CD8-positive, alpha-beta memory T cell (primary cell): Measurements from ENCODE around the gene PITHD1. TPM values are rescaled to one million over a fixed set of nuclear protein-coding genes. Genes with fewer than 3 reads are reported as not detected.

Source experiments
- CTCF ChIA-PET: fragments of 350-600 bp; sonication (Branson Sonifier 250); formaldehyde crosslinking; loops from one replicate; lab custom pipeline; 2021; ENCODE audit warnings: antibody characterized with exemption; lab: Charles Lee
- POLR2A ChIA-PET: fragments of 350-600 bp; sonication (Branson Sonifier 250); formaldehyde crosslinking; loops from one replicate; lab custom pipeline; 2021; ENCODE audit warnings: antibody characterized with exemption; lab: Charles Lee
- DNase-seq, 5 donors: peaks; one replicate each; pipeline versions ENCODE4 v3.0.0 to v3.0.0-alpha.2; 2020 to 2022; ENCODE audit warnings: mixed read lengths in 1 of 5
- H3K27ac ChIP-seq: one replicate; pipeline ENCODE4 v1.7.0; 2013; ENCODE audit warnings: low read depth, mild to moderate bottlenecking, low read length, moderate library complexity
- H3K27me3 ChIP-seq: 2 replicates; pipeline ENCODE4 v1.7.0; 2013; ENCODE audit warnings: low read length, mild to moderate bottlenecking; ENCODE audit not compliant: insufficient read depth, poor library complexity, severe bottlenecking
- H3K36me3 ChIP-seq: 2 replicates; pipeline ENCODE4 v1.7.0; 2013; ENCODE audit warnings: mild to moderate bottlenecking, low read length, moderate library complexity; ENCODE audit not compliant: insufficient read depth
- H3K4me1 ChIP-seq: 2 replicates; pipeline ENCODE4 v1.7.0; 2013; ENCODE audit warnings: mild to moderate bottlenecking, low read length, moderate library complexity; ENCODE audit not compliant: insufficient read depth
- H3K4me3 ChIP-seq: 2 replicates; pipeline ENCODE4 v1.7.0; 2013; ENCODE audit warnings: mild to moderate bottlenecking, low read length
- H3K9me3 ChIP-seq: 2 replicates; pipeline ENCODE4 v1.7.0; 2013; ENCODE audit warnings: mild to moderate bottlenecking, low read length
- H3K27ac Mint-ChIP-seq, 8 donors: one replicate each; pipeline ENCODE4 v1.8.0; 2020 to 2021; ENCODE audit warnings: mixed read lengths in 8 of 8, mild to moderate bottlenecking in 6 of 8, inconsistent platforms in 3 of 8, moderate library complexity in 3 of 8
- H3K27me3 Mint-ChIP-seq, 2 donors: one replicate each; pipeline ENCODE4 v1.8.0; 2020 to 2021; ENCODE audit warnings: mixed read lengths in 2 of 2, mild to moderate bottlenecking in 1 of 2, moderate library complexity in 1 of 2
- H3K36me3 Mint-ChIP-seq, 3 donors: one replicate each; pipeline ENCODE4 v1.8.0; 2020 to 2021; ENCODE audit warnings: mixed read lengths in 3 of 3, inconsistent platforms in 1 of 3, mild to moderate bottlenecking in 1 of 3
- H3K4me1 Mint-ChIP-seq, 3 donors: one replicate each; pipeline ENCODE4 v1.8.0; 2020 to 2021; ENCODE audit warnings: mixed read lengths in 3 of 3, inconsistent platforms in 1 of 3, mild to moderate bottlenecking in 1 of 3
- H3K4me3 Mint-ChIP-seq, 7 donors: one replicate each; pipeline ENCODE4 v1.8.0; 2020 to 2021; ENCODE audit warnings: mixed read lengths in 7 of 7, mild to moderate bottlenecking in 6 of 7, moderate library complexity in 4 of 7, inconsistent platforms in 2 of 7
- H3K9me3 Mint-ChIP-seq, 5 donors: one replicate each; pipeline ENCODE4 v1.8.0; 2020 to 2022; ENCODE audit warnings: mixed read lengths in 5 of 5, mild to moderate bottlenecking in 3 of 5, moderate library complexity in 2 of 5, inconsistent platforms in 1 of 5
- polyA plus RNA-seq: library from polyadenylated mRNA; unstranded; fragments of 300-500 nt; fragmentation: Illumina TruSeq; gene quantifications from one replicate; pipeline ENCODE4 v1.2.3, GENCODE V29; 2021
- total RNA-seq, 2 experiments: library from RNA; stranded (reverse); gene quantifications; one replicate each; pipeline ENCODE4 v1.2.3, GENCODE V29; 2021

The PITHD1 gene
- total and polyA plus RNA-seq, 3 experiments from 2014 or later: 68.5 to 105 (median 105) TPM

- Histone ChIP-seq H3K27ac (no peak overlapping the region), H3K36me3 (peaks cover 4% of the 10 kb centered on the region), H3K9me3 (no peaks in the 10 kb centered on the region), H3K4me1 (peaks cover 18% of the 10 kb centered on the region), H3K4me3 (no peak overlapping the region), H3K27me3 (no peaks in the 10 kb centered on the region)
- H3K27ac Mint-ChIP-seq: peak overlapping the region in 1 of 8 donors; percentile 94
- H3K36me3 Mint-ChIP-seq: peaks cover 0 to 53% (median 17%) of the 10 kb centered on the region in 3 donors
- ChIA-PET POLR2A (no interaction called here), CTCF (interaction anchor here (0.7 to 7.3 kb wide), 4 partner anchors 15 to 109 kb away, joined by 3 to 78 read pairs (median 4); partner anchors contain the start of genes FUCA1 and HMGCL)
- no peaks in the 10 kb centered on the region for H3K9me3 Mint-ChIP-seq
- no peak overlapping the region for H3K4me3 Mint-ChIP-seq
- no peak for DNase-seq
- H3K4me1 Mint-ChIP-seq: peaks cover 12 to 15% (median 14%) of the 10 kb centered on the region in 3 donors
- H3K27me3 Mint-ChIP-seq: no peaks in the 10 kb centered on the region
Measured at GRCh38 chr1:23807453-23807852, 29.2 kb downstream of the PITHD1 start.

- ChIA-PET POLR2A (interaction anchor here (0.9 to 2.7 kb wide), 2 partner anchors 9 to 15 kb away, joined by 5 to 13 read pairs; partner anchors contain the start of genes GALE and HMGCL), CTCF (interaction anchor here (0.6 to 7.3 kb wide), 17 partner anchors 9 to 285 kb away, joined by 3 to 78 read pairs (median 4); partner anchors contain the start of genes CNR2, FUCA1, GALE and HMGCL)
- peaks cover 0 to 58% (median 18%) of the 10 kb centered on the region in 3 donors for H3K36me3 Mint-ChIP-seq
- H3K9me3 Mint-ChIP-seq: no peaks in the 10 kb centered on the region
- no peak overlapping the region for H3K4me3 ChIP-seq
- no peaks in the 10 kb centered on the region for H3K27me3 Mint-ChIP-seq
- no peak overlapping the region for H3K4me3 Mint-ChIP-seq
- peaks cover 11% of the 10 kb centered on the region for H3K36me3 ChIP-seq
- peaks cover 10 to 15% (median 14%) of the 10 kb centered on the region in 3 donors for H3K4me1 Mint-ChIP-seq
- H3K27ac Mint-ChIP-seq: peak overlapping the region in 5 of 8 donors; percentile 23 to 81 (median 77)
- peaks cover 18% of the 10 kb centered on the region for H3K4me1 ChIP-seq
- peak; percentile 71 to 88 (median 77) for DNase-seq
- no peaks in the 10 kb centered on the region for H3K27me3 ChIP-seq
- no peaks in the 10 kb centered on the region for H3K9me3 ChIP-seq
- no peak overlapping the region for H3K27ac ChIP-seq
Measured at GRCh38 chr1:23809751-23810171, 31.5 kb downstream of the PITHD1 start.

- Histone ChIP-seq H3K27me3 (no peaks in the 10 kb centered on the region), H3K27ac (no peak overlapping the region), H3K4me3 (no peak overlapping the region), H3K9me3 (no peaks in the 10 kb centered on the region), H3K36me3 (peaks cover 13% of the 10 kb centered on the region), H3K4me1 (peaks cover 18% of the 10 kb centered on the region)
- peak in 4 of 5 donors; percentile 34 to 62 (median 44) for DNase-seq
- H3K9me3 Mint-ChIP-seq: no peaks in the 10 kb centered on the region
- peaks cover 8 to 15% (median 14%) of the 10 kb centered on the region in 3 donors for H3K4me1 Mint-ChIP-seq
- ChIA-PET POLR2A (interaction anchor here (2.7 kb wide), 1 partner anchor 14 kb away, joined by 13 read pairs; the partner anchor contains the start of gene HMGCL), CTCF (interaction anchor here (0.8 to 7.3 kb wide), 16 partner anchors 8 to 217 kb away, joined by 3 to 78 read pairs (median 4); partner anchors contain the start of genes CNR2, FUCA1, GALE and HMGCL)
- H3K27ac Mint-ChIP-seq: peak overlapping the region in 5 of 8 donors; percentile 43 to 85 (median 70)
- no peaks in the 10 kb centered on the region for H3K27me3 Mint-ChIP-seq
- no peak overlapping the region for H3K4me3 Mint-ChIP-seq
- H3K36me3 Mint-ChIP-seq: peaks cover 0 to 56% (median 16%) of the 10 kb centered on the region in 3 donors
Measured at GRCh38 chr1:23810818-23811540, 32.8 kb downstream of the PITHD1 start.

GRCh38 chr1:23814016-23814415 is 35.8 kb downstream of the PITHD1 start:
- no peak for DNase-seq
- no peaks in the 10 kb centered on the region for H3K27me3 ChIP-seq
- no peak overlapping the region for H3K27ac ChIP-seq
- POLR2A ChIA-PET: no interaction called here
- H3K36me3 Mint-ChIP-seq: peaks cover 0 to 69% (median 11%) of the 10 kb centered on the region in 3 donors
- CTCF ChIA-PET: interaction anchor here (1.3 to 7.3 kb wide), 3 partner anchors 9 to 44 kb away, joined by 3 to 78 read pairs (median 6); partner anchors contain the start of gene HMGCL
- H3K9me3 ChIP-seq: no peaks in the 10 kb centered on the region
- H3K27me3 Mint-ChIP-seq: no peaks in the 10 kb centered on the region
- H3K27ac Mint-ChIP-seq: no peak overlapping the region
- peaks cover 32% of the 10 kb centered on the region for H3K36me3 ChIP-seq
- H3K4me1 Mint-ChIP-seq: peaks cover 8 to 15% (median 14%) of the 10 kb centered on the region in 3 donors
- H3K4me3 Mint-ChIP-seq: no peak overlapping the region
- H3K9me3 Mint-ChIP-seq: no peaks in the 10 kb centered on the region
- H3K4me3 ChIP-seq: no peak overlapping the region
- H3K4me1 ChIP-seq: peaks cover 18% of the 10 kb centered on the region

- Histone ChIP-seq H3K27ac (no peak overlapping the region), H3K36me3 (peaks cover 32% of the 10 kb centered on the region), H3K27me3 (no peaks in the 10 kb centered on the region), H3K4me3 (no peak overlapping the region), H3K9me3 (no peaks in the 10 kb centered on the region), H3K4me1 (no peaks in the 10 kb centered on the region)
- no peaks in the 10 kb centered on the region for H3K27me3 Mint-ChIP-seq
- no peaks in the 10 kb centered on the region for H3K4me1 Mint-ChIP-seq
- DNase-seq: no peak
- H3K36me3 Mint-ChIP-seq: peaks cover 0 to 71% (median 12%) of the 10 kb centered on the region in 3 donors
- no peak overlapping the region for H3K4me3 Mint-ChIP-seq
- ChIA-PET CTCF (no interaction called here), POLR2A (interaction anchor here (0.6 to 0.7 kb wide), 3 partner anchors 8 to 73 kb away, joined by 3 to 5 read pairs (median 3); partner anchors contain the start of gene FUCA1)
- H3K9me3 Mint-ChIP-seq: no peaks in the 10 kb centered on the region
- H3K27ac Mint-ChIP-seq: no peak overlapping the region
Measured at GRCh38 chr1:23816361-23816760, 38.1 kb downstream of the PITHD1 start.

GRCh38 chr1:23816906-23817305 is 38.7 kb downstream of the PITHD1 start:
- Mint-ChIP-seq H3K27me3 (no peaks in the 10 kb centered on the region), H3K9me3 (no peaks in the 10 kb centered on the region), H3K4me3 (no peak overlapping the region), H3K36me3 (peaks cover 0 to 65% (median 10%) of the 10 kb centered on the region in 3 donors), H3K27ac (peak overlapping the region in 1 of 8 donors; percentile 41), H3K4me1 (peaks cover 0 to 4% (median 0%) of the 10 kb centered on the region in 3 donors)
- DNase-seq: no peak
- Histone ChIP-seq H3K27ac (no peak overlapping the region), H3K4me1 (no peaks in the 10 kb centered on the region), H3K4me3 (no peak overlapping the region), H3K9me3 (no peaks in the 10 kb centered on the region), H3K27me3 (no peaks in the 10 kb centered on the region), H3K36me3 (peaks cover 32% of the 10 kb centered on the region)
- CTCF ChIA-PET: no interaction called here
- POLR2A ChIA-PET: no interaction called here

GRCh38 chr1:23817633-23818032 is 39.4 kb downstream of the PITHD1 start:
- Mint-ChIP-seq H3K36me3 (peaks cover 0 to 60% (median 8%) of the 10 kb centered on the region in 3 donors), H3K27ac (no peak overlapping the region), H3K4me3 (no peak overlapping the region), H3K9me3 (no peaks in the 10 kb centered on the region), H3K27me3 (no peaks in the 10 kb centered on the region), H3K4me1 (peaks cover 0 to 5% (median 0%) of the 10 kb centered on the region in 3 donors)
- DNase-seq: no peak
- no peaks in the 10 kb centered on the region for H3K27me3 ChIP-seq
- H3K9me3 ChIP-seq: no peaks in the 10 kb centered on the region
- H3K27ac ChIP-seq: no peak overlapping the region
- no peak overlapping the region for H3K4me3 ChIP-seq
- POLR2A ChIA-PET: no interaction called here
- peaks cover 32% of the 10 kb centered on the region for H3K36me3 ChIP-seq
- CTCF ChIA-PET: interaction anchor here (1.0 to 10.9 kb wide), 3 partner anchors 7 to 46 kb away, joined by 3 to 78 read pairs (median 3); no protein-coding TSS in a partner anchor
- no peaks in the 10 kb centered on the region for H3K4me1 ChIP-seq
